HEK293 (cell line): ENCODE results near the gene TTC23L.

Experiments used
- ZBTB7A ChIP-seq: fragments of 450-650 bp; formaldehyde crosslinking; IDR thresholded peaks from 2 replicates; pipeline ENCODE4 v1.5.1; 2016; ENCODE audit warnings: low read depth, missing biosample characterization, missing genetic modification characterization
- TF ChIP-seq, protein P1 (sequence below): fragments of 450-650 bp; formaldehyde crosslinking; IDR thresholded peaks from 2 replicates; pipeline ENCODE4 v1.5.1; 2017; ENCODE audit warnings: missing biosample characterization, missing genetic modification characterization
- TF ChIP-seq, protein P2 (sequence below): fragments of 450-650 bp; formaldehyde crosslinking; IDR thresholded peaks from 2 replicates; pipeline ENCODE4 v1.5.1; 2016; ENCODE audit warnings: missing biosample characterization, missing genetic modification characterization

DNA sequence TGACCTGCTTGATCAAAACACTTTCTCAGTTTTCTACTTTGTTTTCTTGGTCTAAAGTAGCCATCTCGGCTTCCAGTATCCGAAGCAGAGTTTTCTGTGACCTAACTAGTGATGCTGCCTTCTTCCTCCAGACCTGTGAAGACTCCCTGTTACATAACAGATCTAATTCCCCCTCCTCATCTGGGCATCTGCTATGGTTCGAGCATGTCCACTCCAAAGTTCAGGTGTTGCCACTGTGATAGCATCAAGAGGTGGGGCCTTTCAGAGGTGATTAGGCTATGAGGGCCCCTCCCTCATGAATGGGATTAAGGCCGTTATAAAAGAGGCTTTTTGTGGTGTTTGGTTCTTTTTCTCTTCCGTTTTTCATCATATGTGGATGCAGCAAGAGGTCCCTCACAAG lies 20.3 kb downstream of the TTC23L start:
- TF ChIP-seq, protein P1, sequence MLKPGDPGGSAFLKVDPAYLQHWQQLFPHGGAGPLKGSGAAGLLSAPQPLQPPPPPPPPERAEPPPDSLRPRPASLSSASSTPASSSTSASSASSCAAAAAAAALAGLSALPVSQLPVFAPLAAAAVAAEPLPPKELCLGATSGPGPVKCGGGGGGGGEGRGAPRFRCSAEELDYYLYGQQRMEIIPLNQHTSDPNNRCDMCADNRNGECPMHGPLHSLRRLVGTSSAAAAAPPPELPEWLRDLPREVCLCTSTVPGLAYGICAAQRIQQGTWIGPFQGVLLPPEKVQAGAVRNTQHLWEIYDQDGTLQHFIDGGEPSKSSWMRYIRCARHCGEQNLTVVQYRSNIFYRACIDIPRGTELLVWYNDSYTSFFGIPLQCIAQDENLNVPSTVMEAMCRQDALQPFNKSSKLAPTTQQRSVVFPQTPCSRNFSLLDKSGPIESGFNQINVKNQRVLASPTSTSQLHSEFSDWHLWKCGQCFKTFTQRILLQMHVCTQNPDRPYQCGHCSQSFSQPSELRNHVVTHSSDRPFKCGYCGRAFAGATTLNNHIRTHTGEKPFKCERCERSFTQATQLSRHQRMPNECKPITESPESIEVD (tag by site-specific recombination): no peak
- TF ChIP-seq ZBTB7A (tag by site-specific recombination): no peak
- TF ChIP-seq, protein P2, sequence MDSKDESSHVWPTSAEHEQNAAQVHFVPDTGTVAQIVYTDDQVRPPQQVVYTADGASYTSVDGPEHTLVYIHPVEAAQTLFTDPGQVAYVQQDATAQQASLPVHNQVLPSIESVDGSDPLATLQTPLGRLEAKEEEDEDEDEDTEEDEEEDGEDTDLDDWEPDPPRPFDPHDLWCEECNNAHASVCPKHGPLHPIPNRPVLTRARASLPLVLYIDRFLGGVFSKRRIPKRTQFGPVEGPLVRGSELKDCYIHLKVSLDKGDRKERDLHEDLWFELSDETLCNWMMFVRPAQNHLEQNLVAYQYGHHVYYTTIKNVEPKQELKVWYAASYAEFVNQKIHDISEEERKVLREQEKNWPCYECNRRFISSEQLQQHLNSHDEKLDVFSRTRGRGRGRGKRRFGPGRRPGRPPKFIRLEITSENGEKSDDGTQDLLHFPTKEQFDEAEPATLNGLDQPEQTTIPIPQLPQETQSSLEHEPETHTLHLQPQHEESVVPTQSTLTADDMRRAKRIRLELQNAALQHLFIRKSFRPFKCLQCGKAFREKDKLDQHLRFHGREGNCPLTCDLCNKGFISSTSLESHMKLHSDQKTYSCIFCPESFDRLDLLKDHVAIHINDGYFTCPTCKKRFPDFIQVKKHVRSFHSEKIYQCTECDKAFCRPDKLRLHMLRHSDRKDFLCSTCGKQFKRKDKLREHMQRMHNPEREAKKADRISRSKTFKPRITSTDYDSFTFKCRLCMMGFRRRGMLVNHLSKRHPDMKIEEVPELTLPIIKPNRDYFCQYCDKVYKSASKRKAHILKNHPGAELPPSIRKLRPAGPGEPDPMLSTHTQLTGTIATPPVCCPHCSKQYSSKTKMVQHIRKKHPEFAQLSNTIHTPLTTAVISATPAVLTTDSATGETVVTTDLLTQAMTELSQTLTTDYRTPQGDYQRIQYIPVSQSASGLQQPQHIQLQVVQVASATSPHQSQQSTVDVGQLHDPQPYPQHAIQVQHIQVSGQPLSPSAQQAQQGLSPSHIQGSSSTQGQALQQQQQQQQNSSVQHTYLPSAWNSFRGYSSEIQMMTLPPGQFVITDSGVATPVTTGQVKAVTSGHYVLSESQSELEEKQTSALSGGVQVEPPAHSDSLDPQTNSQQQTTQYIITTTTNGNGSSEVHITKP: no peak
